Stimulated activated CD8-positive, alpha-beta memory T cell treated with anti-CD3 and anti-CD28 coated beads, Interleukin-7, amount 100 ng/mL, for 24 hours (primary cell): ENCODE data around the gene ZBTB43.

Experiments used
- DNase-seq: peaks from one replicate; pipeline ENCODE4 v3.0.0-alpha.2; 2020; ENCODE audit warnings: low read depth

Gene ZBTB43

DNA sequence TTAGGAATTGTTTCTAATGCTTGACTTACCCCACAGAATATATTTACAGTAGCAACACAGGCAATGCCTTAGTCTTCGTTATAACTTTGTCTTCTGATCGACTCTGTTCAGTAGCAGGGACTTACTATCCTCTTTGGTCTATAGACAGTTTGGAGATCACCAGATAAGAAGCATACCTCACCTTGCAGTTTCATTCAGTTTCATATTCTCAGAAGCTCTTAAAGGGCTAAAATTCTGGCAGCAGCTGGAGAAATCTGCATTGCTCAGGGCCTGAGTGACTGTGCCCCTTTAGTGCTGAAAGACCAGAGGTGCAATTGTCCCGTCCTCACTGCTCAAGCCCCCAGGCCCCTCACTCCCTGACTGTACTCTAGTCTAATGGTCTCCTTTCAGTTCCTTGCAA, 26.0 kb downstream of the ZBTB43 start:
- DNase-seq, result no peak

- no peak for DNase-seq
These were observed 27.6 kb downstream of the ZBTB43 start for GRCh38 chr9:126832440-126832839.

DNA sequence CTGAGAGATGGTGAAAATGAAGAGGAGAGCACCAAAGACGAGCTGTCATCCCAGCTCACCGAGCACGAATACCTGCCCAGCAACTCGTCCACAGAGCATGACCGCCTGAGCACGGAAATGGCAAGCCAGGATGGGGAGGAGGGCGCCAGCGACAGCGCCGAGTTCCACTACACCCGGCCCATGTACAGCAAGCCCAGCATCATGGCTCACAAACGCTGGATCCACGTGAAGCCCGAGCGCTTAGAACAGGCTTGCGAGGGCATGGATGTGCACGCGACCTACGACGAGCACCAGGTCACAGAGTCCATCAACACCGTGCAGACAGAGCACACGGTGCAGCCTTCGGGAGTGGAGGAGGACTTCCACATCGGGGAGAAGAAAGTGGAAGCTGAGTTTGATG, 28.2 kb downstream of the ZBTB43 start:
- no peak for DNase-seq

- DNase-seq, result no peak
These were observed 29.0 kb downstream of the ZBTB43 start for GRCh38 chr9:126833710-126834345.

DNA sequence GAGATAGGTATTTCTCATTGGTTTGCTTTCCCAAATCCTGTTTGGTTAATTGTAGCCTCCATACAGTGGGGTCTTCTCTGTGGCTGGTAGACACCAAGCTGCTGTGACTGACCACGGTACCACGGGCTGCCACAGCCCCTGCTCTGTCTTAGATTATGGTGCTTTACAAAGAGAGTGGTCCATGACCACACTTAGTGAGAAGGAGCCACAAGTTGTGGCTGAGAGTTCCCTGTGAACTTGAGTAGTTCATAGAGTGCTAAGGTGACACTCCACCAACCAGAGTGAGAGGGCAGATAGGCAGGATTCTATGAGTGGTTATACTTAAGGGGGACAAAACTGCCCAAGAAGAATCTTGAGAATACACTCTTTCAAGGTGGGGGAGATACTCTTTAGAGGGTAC, 29.8 kb downstream of the ZBTB43 start:
- no peak for DNase-seq

DNA sequence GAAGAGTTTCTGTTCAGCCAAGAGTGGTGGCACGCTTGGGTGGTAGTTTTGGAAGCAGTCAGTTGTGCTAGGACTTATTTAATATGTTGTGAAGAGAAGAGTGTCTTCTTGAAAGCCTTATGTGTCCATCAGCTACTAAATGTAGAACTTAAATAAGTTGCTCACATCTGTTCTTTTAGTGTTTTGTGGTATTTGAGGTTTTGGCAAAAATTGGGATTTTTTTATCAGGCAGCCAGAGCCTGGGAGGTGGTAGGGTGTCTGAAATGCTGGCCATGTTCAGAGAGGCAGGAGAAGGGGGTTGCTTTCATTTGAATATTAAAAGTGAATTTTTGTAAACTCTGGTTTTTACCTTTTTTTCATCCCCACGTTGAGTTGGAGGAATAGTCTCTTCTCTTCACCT, 31.4 kb downstream of the ZBTB43 start:
- no peak for DNase-seq

DNA sequence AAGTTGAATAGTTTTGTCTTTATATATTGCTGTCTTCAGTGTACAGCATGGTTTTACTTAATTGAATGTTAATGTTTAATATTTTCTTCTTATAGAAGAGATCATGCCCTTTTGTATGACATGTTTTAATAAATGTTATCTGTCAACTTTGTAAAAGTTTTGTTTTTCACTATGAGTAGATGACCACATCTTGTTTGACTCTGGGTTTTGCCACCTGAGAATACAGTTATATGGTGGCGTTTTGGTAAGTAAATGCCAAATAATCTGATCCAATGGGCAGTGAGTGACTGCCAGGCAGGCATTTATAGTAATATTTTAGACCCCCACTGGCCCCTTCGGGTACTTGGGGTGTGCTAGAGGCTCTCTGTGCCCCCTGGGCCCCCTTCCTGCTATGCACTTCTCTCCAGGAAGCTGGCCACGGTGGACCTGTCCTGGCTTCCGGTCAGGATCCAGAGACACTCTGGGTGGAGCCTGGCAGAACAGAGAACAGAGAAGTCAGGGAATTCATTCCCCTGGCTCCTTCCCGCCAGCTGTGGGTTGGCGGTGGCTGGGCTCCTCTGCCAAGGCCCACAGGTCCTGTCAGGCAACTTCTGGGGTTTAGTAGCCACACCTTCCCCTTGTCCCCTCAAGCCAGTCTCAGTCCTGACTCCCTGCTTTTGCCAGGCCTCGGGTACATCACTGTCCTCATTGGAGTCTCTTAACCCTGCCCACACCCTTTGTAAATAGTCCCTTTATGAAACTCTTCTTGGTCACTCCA, 33.4 kb downstream of the ZBTB43 start:
- DNase-seq, result no peak

- DNase-seq, result no peak
These were observed 34.1 kb downstream of the ZBTB43 start for GRCh38 chr9:126838895-126839294.

DNA sequence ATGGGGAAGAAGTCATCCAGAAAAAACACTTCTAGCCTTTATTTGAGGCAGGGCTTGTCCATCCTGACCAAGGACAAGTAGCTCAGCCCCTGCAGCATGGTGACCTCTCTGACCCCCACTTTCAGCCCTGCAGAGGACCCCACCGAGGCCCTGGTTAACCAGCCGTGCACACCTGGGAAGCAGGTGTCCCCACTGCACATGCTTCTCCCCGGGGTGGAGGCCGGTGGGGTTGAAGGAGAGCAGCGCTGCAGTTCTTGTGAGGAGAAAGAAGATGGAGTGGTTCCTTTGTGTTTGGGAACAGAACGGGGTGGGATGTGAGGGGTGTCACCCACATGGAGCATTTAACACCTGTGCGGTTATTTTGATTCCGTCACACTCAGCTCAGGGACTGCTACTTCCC, 34.5 kb downstream of the ZBTB43 start:
- no peak for DNase-seq

DNA sequence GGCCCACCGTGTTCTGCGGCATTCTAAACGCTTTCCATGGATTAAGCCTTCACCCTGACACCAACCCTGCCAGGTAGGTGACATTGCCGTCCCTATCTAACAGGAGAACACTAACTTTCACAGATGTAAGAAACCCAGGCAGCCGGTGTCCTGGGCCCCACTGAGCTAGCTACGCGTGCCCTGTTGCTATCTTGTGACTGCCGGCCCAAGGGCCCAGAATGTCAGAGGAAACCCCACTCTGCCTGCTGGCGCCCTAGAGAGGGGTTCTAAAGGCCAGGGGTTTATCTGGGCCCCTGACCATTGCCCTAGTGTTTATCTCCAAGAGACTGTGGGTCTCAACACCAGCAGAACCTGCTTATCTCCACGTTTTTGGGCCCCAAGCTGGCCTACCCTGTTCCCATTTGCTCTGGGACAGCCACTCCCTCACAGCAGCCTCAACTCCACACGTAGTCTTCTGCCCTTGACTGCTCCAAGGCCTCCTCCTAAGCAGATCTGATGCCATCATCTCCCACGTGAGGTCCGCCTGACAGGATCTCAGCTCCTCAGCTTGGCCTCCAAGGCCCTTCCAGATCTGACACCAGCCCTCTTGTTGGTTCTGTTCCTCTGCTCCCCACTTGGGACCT, 37.5 kb downstream of the ZBTB43 start:
- DNase-seq, result no peak

DNA sequence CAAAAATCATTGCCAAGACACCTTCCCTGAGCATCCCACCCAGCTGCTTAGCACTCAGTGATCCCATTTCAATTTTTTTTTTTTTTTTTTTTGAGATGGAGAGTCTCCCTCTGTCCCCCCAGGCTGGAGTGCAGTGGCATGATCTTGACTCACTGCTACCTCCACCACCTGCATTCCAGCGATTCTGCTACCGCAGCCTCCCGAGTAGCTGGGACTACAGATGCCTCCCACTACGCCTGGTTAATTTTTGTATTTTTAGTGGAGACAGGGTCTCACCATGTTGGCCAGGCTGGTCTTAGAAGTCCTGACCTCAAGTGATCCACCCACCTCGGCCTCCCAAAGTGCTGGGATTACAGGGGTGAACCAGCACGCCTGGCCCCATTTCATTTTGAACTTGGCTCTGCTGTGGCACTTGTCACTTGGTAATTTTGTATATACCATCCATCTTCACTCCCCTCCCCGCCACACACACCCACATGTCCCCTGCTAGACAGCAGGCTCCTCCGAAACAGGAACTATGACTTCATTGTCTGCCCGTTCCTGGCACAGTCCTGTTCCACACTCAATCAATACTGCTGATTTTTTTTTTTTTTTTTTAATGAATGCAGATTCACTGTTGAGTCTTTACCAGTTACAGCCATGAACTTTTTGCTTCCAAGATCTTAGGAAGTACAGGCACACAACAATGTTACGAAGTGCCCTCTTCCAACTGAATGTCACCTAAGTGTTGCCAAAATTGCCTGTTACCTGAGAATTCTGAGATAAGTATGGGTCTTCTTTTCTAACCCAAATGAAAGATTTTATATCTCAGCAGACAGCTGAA, 38.3 kb downstream of the ZBTB43 start:
- DNase-seq, result no peak

GRCh38 chr9:126844085-126844484, 39.2 kb downstream of the ZBTB43 start:
- DNase-seq, result no peak

DNA sequence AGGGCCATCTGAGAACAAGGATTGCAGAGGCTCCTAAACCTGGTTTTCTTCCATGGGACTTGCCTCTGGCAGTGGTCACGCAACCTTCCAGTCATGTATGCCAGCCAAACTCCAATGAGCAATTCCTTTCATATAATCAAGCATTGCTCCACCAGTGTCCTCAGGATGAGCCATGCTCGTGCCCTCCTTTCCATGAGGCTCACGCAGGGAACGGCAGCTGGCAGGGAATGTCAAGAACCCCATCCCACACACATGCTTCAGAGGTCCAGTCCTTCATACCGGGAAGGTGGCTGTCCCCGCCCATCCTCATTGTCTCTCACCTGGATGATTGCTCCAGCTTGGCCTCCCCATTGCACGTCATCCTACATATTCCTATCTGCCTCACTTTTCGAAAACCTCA, 42.2 kb downstream of the ZBTB43 start:
- no peak for DNase-seq

- no peak for DNase-seq
These were observed 44.9 kb downstream of the ZBTB43 start for GRCh38 chr9:126849591-126850225.

- DNase-seq, result no peak
These were observed 46.5 kb downstream of the ZBTB43 start for GRCh38 chr9:126851286-126851880.

DNA sequence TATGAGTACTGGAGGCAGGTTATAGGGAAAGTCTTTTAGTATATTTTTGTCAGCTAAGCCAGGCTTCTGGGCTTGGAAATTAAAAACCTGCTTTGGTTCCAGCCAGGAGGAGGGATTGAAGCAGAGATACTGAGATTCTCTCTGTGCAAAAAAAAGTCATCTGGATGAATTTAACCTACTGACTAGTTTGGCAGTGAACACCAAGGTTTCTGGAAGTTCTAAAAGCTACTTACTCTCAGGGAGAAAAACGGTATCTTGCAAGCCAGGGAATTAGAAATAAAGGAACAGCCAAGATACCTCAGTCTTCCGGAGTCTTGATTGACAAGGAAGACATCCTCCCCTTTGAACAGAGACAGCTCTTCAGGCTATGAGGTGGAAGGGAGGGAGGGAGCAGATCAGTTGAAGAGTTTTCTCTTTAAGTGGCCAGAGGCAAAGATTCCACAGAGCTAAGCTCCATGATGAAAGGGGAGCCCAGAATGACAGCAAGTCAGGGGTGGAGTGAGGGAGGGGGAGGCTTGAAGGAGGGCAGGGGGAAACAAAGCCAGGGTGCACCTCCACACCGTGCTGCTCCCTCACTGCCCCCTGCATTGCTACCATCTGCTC, 47.3 kb downstream of the ZBTB43 start:
- DNase-seq, result no peak

DNA sequence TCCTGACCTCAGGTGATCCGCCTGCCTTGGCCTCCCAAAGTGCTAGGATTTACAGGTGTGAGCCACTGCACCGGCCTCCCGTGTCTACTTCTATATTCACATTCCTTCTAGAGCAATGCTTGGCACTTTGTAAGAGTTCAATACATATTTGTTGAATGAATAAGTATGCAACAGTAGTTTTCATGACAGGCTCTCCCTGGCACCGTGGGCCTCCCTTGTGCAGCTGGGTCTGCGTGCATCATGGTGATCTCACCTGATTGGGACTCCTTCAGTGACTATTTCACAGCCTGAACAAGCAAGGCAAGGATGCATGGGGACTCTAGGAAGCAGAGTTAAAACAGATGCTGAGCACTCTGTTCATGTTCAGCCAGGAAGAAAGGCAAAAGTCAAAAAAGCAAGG, 48.8 kb downstream of the ZBTB43 start:
- DNase-seq, result no peak

DNA sequence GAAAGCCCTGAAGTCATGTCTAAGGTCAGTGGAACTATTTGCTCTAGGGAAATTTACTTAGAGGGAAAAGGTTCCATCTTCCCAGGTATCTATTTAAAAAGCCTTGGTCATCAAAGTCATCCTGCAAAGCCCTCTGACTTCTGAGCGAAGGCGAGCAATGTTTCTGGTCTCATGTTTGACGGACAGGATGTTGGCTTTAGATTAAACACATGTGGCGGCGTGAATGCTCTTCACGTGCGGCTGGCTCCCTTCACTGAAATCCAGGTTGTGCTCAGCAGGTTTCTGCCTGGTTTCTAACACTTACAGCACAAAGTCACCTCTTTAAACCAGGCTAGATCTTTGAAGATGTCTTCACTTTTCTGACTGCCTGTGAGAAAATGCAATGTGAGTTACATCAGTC, 49.9 kb downstream of the ZBTB43 start:
- DNase-seq, result no peak

GRCh38 chr9:126856326-126856877, 51.6 kb downstream of the ZBTB43 start:
- no peak for DNase-seq

- no peak for DNase-seq
These were observed 52.6 kb downstream of the ZBTB43 start for GRCh38 chr9:126857261-126857960.
